GM18520 (cell line): ENCODE results near the gene TACR1.
"Not testable (repeated sequence)": the region's sequence is repeated elsewhere in the genome, so short reads cannot be mapped to it uniquely, and the experiment has no call there.

Experiments used
- ATAC-seq: cut with Tn5 transposase; IDR thresholded peaks from one replicate; pipeline ENCODE4 v1.9.1; 2021; ENCODE audit not compliant: unreplicated experiment

The TACR1 gene

DNA sequence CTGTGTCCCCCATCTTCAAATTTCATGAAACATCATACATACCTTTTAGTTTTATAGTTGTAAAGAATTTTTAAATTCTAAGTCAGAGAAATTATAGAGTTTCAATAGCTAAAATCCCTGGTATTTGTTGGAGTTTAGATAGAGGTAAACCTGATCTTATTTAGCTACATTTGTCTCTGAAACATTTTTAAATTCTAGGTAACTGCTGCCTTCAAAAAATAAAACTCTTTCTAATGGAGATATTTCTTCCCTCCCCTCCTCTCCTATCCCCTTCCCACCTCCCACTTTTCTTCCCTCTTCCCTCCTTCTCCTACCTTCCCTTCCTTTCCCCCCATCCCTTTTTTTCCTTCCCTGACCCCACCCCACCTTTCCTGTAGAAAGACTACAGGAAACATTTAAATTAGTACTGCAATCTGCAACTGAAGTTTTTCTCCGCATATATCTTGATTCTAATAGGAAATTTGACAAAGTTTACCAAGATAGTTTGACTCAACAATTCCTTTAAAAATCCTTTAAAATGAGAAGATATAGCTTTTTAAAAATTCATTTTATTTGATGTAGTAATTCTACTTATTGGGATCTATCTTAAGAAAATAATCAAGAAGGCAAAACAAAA, 4.1 kb downstream of the TACR1 start:
- ATAC-seq, result no peak

DNA sequence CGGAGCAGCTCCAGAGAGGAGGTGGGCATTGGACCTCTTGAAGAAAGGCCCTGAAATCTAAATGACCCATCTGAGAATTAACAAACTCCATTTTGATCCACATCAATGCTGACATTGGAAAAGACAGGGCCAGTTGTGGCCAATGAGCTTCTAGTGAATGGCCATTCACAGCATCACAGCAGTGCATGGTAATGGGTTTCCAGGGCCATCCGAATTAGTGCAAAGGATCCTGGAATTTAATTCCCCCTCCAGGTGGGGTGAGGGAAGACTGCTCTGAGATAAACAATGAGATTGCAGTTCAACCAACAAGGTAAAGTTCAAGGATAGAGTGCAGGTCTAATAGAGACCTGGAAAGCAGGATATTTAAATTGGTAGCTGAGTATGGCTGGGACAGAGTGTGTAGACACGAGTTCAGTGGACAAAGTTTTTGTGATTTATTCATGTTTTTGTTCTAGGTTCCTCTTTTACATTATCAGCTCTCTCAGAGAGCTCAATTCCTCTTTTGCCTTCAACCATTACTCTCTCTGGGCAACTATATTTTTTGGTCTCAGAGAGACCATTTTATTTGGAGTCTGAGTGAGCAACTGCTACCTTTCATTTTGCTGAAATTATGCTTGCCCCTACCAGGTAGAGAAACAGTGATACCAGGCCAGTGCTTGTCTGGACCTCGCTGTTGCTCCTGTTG, 5.0 kb downstream of the TACR1 start:
- ATAC-seq, result no peak

- no peak for ATAC-seq
These were observed 6.8 kb downstream of the TACR1 start for GRCh38 chr2:75192496-75192895.

GRCh38 chr2:75190271-75190990, 8.9 kb downstream of the TACR1 start:
- no peak for ATAC-seq

GRCh38 chr2:75186821-75187220, 12.5 kb downstream of the TACR1 start:
- ATAC-seq, result no peak

DNA sequence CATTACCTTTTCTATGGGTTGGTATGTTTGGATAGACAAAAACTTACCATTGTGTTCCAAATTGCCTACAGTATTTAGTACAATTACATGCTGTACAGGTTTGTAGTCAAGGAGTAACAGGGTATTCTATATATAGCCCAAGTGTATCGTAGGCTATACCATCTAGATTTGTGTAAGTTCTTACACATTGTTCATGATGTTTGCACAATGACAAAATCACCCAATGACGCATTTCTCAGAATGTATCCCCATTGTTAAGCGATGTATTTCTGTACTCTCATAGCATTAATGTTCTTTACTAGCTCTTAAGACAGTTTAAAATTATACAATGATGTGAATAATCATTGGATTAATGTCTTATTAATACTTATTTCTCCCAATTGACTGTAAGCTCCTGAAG, 16.7 kb downstream of the TACR1 start:
- ATAC-seq, result no peak

DNA sequence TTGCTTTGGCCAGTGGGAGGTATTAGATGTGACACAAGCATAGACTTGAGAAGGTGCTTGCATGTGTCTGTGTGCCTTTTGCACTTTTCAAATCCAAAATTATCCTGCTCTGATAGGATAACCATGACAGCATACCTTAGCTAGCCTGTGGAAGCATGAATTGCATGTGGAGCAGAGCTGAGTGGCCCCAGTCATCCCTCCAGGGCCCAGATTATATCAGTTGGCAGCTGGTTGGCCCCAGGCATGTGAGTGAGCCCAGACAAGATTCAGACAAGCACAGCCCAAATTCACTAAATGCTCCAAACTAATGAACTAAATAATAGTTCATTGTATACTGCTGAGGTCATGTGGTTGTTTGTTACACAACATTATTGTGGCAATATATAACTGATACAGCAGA, 18.8 kb downstream of the TACR1 start:
- ATAC-seq, result no peak

DNA sequence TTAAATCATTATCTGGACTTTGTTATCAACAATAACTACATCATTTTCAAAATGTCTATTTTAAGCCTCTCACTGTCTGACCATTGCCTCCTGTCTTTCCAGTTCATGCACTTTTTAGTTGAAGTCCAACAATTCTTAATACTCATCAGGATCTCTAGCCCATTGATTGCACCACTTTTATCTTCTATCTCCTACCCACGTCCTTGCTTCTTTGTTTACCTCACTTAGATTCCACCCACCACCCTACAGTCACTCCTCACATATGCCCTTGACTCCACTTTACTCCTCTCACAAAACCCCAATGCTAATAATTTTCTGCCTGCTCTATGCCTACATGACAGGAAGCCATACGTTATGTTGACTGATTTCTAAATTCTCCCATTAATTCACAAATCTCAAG, 21.9 kb downstream of the TACR1 start:
- no peak for ATAC-seq

- ATAC-seq, result no peak
These were observed 23.9 kb downstream of the TACR1 start for GRCh38 chr2:75175456-75175855.

DNA sequence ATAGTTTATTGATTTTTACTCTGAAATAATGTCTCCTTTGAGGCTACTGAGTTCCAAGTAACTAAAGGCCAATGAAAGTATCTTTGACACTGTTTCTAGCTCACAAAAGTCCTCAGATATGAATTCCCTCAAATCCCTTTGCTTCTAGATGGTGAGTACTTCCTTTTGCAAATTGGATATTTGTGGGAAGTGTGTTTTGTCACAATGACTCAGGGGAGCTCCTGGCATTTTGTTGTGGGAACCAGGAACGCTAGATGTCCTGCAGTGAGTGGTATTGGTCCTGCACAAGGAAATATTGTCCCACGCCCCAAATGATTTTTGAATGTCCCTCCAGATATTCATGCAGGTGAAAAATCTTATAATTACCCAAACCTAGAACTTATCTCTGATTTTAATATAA, 24.3 kb downstream of the TACR1 start:
- ATAC-seq, result no peak

GRCh38 chr2:75174519-75174918, 24.8 kb downstream of the TACR1 start:
- no peak for ATAC-seq

DNA sequence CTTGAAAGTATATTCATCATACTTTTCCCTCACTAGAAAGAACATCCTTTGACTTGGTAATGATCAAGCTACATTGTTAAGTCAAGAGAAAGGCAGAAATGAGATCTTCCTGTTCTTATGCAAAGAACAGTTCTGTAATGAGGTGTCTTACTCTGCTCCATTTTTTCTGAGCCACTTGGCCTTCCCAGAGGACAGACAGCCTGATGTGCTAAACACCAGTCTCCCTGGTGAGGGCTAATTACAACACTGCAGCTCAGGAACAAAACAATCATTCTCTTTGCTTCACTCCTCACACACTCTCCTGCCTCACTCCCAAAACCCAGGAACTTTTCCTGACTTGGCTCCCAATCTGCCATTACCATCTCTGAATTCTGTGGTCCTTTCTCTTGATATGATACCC, 25.6 kb downstream of the TACR1 start:
- ATAC-seq, result no peak

GRCh38 chr2:75171423-75171822, 27.9 kb downstream of the TACR1 start:
- not testable (repeated sequence) for ATAC-seq

DNA sequence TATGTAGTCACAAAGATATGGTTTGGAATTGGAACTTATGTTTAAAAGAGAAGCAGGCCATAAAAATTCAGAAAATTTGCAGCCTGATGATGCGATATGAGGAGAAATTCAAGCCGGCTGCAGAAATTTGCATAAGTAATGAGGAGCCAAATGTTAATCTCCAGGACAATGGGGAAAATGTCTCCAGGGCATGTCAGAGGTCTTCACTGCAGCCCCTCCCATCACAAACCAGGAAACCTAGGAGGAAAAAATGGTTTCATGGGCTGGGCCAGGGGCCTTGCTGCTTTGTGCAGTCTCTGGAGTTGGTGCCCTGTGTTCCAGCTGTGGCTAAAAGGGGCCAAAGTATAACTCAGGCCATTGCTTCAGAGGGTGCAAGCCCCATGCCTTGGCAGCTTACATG, 28.4 kb downstream of the TACR1 start:
- no peak for ATAC-seq

DNA sequence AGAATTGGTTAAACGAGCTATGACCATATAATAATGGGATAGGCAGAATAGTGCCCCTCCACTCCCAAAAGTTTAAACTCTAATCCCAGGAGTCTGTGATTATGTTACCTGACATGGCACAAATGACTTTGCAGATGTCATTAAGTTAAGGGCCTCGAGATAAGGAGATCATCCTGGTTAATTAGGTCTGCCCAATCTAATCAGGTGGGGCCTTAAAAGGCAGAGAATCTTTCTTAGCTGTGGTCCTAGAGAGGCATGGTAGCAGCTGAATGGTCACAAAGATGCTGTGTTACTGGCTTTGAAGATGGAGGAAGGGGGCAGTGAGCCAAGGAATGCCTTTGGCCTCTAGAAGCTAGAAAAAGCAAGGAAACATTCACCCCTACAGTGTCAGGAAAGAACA, 31.1 kb downstream of the TACR1 start:
- no peak for ATAC-seq

GRCh38 chr2:75166491-75166890, 32.8 kb downstream of the TACR1 start:
- no peak for ATAC-seq

DNA sequence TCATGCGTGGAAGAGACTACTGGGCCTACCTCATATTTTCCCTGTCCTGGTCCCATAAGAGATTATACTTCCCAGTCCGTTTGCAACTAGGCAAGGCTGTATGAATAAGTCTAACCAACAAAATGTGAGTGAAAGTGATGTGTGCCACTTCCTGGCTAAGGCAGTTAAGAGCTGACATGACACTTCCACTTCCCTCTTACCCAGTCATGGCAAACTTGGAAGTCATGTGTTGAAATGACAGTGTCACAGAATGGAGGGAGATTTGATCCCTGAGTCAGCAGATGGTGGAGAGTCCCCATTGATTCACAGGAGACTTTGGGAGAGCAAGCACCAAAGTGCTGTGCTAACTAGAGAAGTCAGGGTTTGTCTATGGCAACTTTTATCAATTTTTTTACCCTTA, 36.4 kb downstream of the TACR1 start:
- ATAC-seq, result no peak

GRCh38 chr2:75162259-75162658, 37.1 kb downstream of the TACR1 start:
- no peak for ATAC-seq

GRCh38 chr2:75157435-75157834, 41.9 kb downstream of the TACR1 start:
- no peak for ATAC-seq

GRCh38 chr2:75155115-75155514, 44.2 kb downstream of the TACR1 start:
- no peak for ATAC-seq

- no peak for ATAC-seq
These were observed 46.1 kb downstream of the TACR1 start for GRCh38 chr2:75153221-75153620.

GRCh38 chr2:75152243-75152642, 47.1 kb downstream of the TACR1 start:
- not testable (repeated sequence) for ATAC-seq
